ENCODE measurements around the gene TSPAN9. TPM values are rescaled to one million over a fixed set of nuclear protein-coding genes. Genes with fewer than 3 reads are reported as not detected.

The TSPAN9 gene
- total RNA-seq, 1 donor from 2014 or later: 109 TPM

- intact Hi-C loops (cut with DNase I): no loop called here
- Histone ChIP-seq H3K4me1 (peaks cover 3 to 17% of the 10 kb centered on the region in 2 donors), H3K4me3 (no peak overlapping the region), H3K9me3 (no peaks in the 10 kb centered on the region), H3K27ac (no peak overlapping the region), H3K36me3 (no peaks in the 10 kb centered on the region), H3K27me3 (no peaks in the 10 kb centered on the region)
- TF ChIP-seq CTCF (IDR thresholded peaks at IDR 0.05): no peak
- DNase-seq (ENCODE audit: low spot score in 2 of 2): no peak
Observed at GRCh38 chr12:3190101-3190500, 112.9 kb downstream of the TSPAN9 start.

- TF ChIP-seq CTCF (IDR thresholded peaks at IDR 0.05): no peak
- Histone ChIP-seq H3K27ac (no peak overlapping the region), H3K27me3 (no peaks in the 10 kb centered on the region), H3K4me1 (peaks cover 0 to 6% of the 10 kb centered on the region in 2 donors), H3K4me3 (no peak overlapping the region), H3K9me3 (no peaks in the 10 kb centered on the region), H3K36me3 (no peaks in the 10 kb centered on the region)
- intact Hi-C loops (cut with DNase I): no loop called here
- DNase-seq (ENCODE audit: low spot score in 2 of 2): no peak
Observed at GRCh38 chr12:3191450-3191849, 114.3 kb downstream of the TSPAN9 start.

- no peak for DNase-seq (ENCODE audit: low spot score in 2 of 2)
- Histone ChIP-seq H3K9me3 (no peaks in the 10 kb centered on the region), H3K4me3 (no peak overlapping the region), H3K27me3 (no peaks in the 10 kb centered on the region), H3K4me1 (no peaks in the 10 kb centered on the region), H3K36me3 (no peaks in the 10 kb centered on the region), H3K27ac (no peak overlapping the region)
- intact Hi-C loops (cut with DNase I): no loop called here
- TF ChIP-seq CTCF (IDR thresholded peaks at IDR 0.05): no peak
Observed at GRCh38 chr12:3192221-3192620, 115.0 kb downstream of the TSPAN9 start.

DNA sequence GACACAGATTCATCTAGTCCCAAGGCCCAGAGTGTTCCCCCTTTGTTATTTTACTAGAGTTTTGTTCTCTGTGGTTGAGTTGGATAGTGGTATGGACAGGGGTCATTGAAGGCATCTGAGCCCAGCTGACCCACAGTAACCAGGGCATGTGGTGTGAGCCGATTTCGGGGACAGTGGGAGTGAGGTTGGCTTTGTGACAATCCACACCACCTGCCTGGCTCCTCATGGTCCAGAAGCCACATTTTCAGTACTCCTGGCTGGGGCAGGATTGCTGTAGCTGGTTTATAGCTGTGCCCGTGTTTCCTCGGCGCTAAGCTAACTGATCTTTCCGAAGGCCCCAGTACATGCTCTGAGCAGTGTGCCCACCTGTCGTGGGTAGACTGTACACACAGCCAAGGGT lies 116.0 kb downstream of the TSPAN9 start:
- H3K4me1 ChIP-seq: no peaks in the 10 kb centered on the region
- no peak for TF ChIP-seq CTCF (IDR thresholded peaks at IDR 0.05)
- no peak for DNase-seq (ENCODE audit: low spot score in 2 of 2)
- H3K27me3 ChIP-seq: no peaks in the 10 kb centered on the region
- no peak overlapping the region for H3K4me3 ChIP-seq
- no peak overlapping the region for H3K27ac ChIP-seq
- intact Hi-C loops (cut with DNase I): no loop called here
- no peaks in the 10 kb centered on the region for H3K9me3 ChIP-seq
- no peaks in the 10 kb centered on the region for H3K36me3 ChIP-seq

- Histone ChIP-seq H3K9me3 (no peaks in the 10 kb centered on the region), H3K4me3 (no peak overlapping the region), H3K36me3 (no peaks in the 10 kb centered on the region), H3K27ac (no peak overlapping the region), H3K4me1 (no peaks in the 10 kb centered on the region), H3K27me3 (no peaks in the 10 kb centered on the region)
- no peak for TF ChIP-seq CTCF (IDR thresholded peaks at IDR 0.05)
- intact Hi-C loops (cut with DNase I): no loop called here
- no peak for DNase-seq (ENCODE audit: low spot score in 2 of 2)
Observed at GRCh38 chr12:3193755-3194154, 116.6 kb downstream of the TSPAN9 start.

- DNase-seq (ENCODE audit: low spot score in 2 of 2): no peak
- intact Hi-C loops (cut with DNase I): no loop called here
- no peak for TF ChIP-seq CTCF (IDR thresholded peaks at IDR 0.05)
- Histone ChIP-seq H3K27ac (no peak overlapping the region), H3K9me3 (no peaks in the 10 kb centered on the region), H3K27me3 (no peaks in the 10 kb centered on the region), H3K4me1 (peaks cover 0 to 4% of the 10 kb centered on the region in 2 donors), H3K36me3 (no peaks in the 10 kb centered on the region), H3K4me3 (no peak overlapping the region)
Observed at GRCh38 chr12:3195337-3195736, 118.2 kb downstream of the TSPAN9 start.

Data from ascending aorta (tissue), 2 donors.